Measurements from ENCODE around the gene SMAD3. TPM values are rescaled to one million over a fixed set of nuclear protein-coding genes. Genes with fewer than 3 reads are reported as not detected.

SMAD3 gene
- total RNA-seq, 1 donor from 2014 or later = 53.5 TPM

- H3K4me3 ChIP-seq = no peak overlapping the region
- no peak for DNase-seq (ENCODE audit: extremely low spot score in 2 of 2)
- peak overlapping the region; percentile 37 for H3K27ac ChIP-seq
- peaks cover 80% of the 10 kb centered on the region for H3K4me1 ChIP-seq
- H3K27me3 ChIP-seq = no peaks in the 10 kb centered on the region
- intact Hi-C loops (cut with DNase I) = no loop called here
- H3K36me3 ChIP-seq = no peaks in the 10 kb centered on the region
- no peaks in the 10 kb centered on the region for H3K9me3 ChIP-seq
- no peak for TF ChIP-seq POLR2AphosphoS5 (IDR thresholded peaks at IDR 0.05; ENCODE audit: insufficient read depth in 1 of 2, low read depth in 1 of 2)
- TF ChIP-seq POLR2A (IDR thresholded peaks at IDR 0.05) = no peak
Measured at GRCh38 chr15:67091980-67092677, 26.7 kb downstream of the SMAD3 start.

DNA sequence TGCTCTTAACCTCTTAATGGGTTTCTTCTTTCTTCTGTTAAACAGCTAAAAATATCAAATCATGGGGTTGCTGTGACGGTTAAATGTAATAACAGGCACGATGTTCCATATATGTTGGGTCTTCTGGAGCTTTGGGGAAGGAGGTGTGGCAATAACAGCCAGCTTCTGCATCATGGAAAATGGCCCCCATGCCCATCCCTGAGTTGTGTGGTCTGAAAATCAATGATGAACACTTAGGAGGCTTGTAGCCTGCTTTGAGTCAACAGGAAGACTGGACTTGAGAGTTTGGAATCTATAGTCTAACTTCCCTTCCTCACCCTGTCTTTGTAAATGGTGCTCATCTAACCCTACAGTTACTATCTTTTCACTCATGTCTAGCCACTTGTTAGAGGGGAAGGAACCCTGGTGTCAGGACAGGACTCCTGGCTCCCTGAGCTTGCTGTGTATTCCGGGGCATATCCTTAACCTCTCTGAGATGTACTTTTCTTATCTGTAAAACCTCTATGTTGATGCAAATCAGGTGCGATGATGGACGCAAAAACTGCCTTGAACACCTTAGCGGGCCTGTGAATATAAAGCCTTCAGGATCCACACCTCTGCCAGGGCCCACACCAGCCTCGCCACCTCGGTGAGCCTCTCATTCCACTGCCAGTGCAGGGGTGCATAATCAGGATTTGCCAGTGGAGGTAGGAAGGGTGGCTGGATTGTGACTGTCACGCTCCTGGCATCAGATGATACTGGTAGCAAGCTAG is 27.5 kb downstream of the SMAD3 start:
- no peak for DNase-seq (ENCODE audit: extremely low spot score in 2 of 2)
- H3K36me3 ChIP-seq = no peaks in the 10 kb centered on the region
- H3K9me3 ChIP-seq = no peaks in the 10 kb centered on the region
- no peak overlapping the region for H3K4me3 ChIP-seq
- intact Hi-C loops (cut with DNase I) = no loop called here
- H3K27ac ChIP-seq = no peak overlapping the region
- TF ChIP-seq POLR2AphosphoS5 (IDR thresholded peaks at IDR 0.05; ENCODE audit: insufficient read depth in 1 of 2, low read depth in 1 of 2) (no peak), CTCF (IDR thresholded peaks at IDR 0.05) (no peak), POLR2A (IDR thresholded peaks at IDR 0.05) (no peak)
- H3K4me1 ChIP-seq = peaks cover 80% of the 10 kb centered on the region
- no peaks in the 10 kb centered on the region for H3K27me3 ChIP-seq

GRCh38 chr15:67093504-67093862 is 28.1 kb downstream of the SMAD3 start:
- no peak overlapping the region for H3K27ac ChIP-seq
- H3K27me3 ChIP-seq = no peaks in the 10 kb centered on the region
- H3K4me1 ChIP-seq = peaks cover 80% of the 10 kb centered on the region

GRCh38 chr15:67094001-67094826 is 28.8 kb downstream of the SMAD3 start:
- Histone ChIP-seq H3K36me3 (no peaks in the 10 kb centered on the region), H3K27ac (no peak overlapping the region), H3K27me3 (no peaks in the 10 kb centered on the region), H3K4me3 (no peak overlapping the region), H3K4me1 (peaks cover 80% of the 10 kb centered on the region), H3K9me3 (no peaks in the 10 kb centered on the region)
- no peak for DNase-seq (ENCODE audit: extremely low spot score in 2 of 2)
- TF ChIP-seq CTCF (IDR thresholded peaks at IDR 0.05) = no peak
- no peak for TF ChIP-seq POLR2A (IDR thresholded peaks at IDR 0.05)
- TF ChIP-seq POLR2AphosphoS5 (IDR thresholded peaks at IDR 0.05; ENCODE audit: insufficient read depth in 1 of 2, low read depth in 1 of 2) = no peak
- intact Hi-C loops (cut with DNase I) = no loop called here

More at GRCh38 chr15:67093504-67093862, 28.1 kb downstream of the SMAD3 start:
- DNase-seq (ENCODE audit: extremely low spot score in 2 of 2) = no peak
- intact Hi-C loops (cut with DNase I) = no loop called here
- no peaks in the 10 kb centered on the region for H3K36me3 ChIP-seq
- TF ChIP-seq POLR2A (IDR thresholded peaks at IDR 0.05) (no peak), CTCF (IDR thresholded peaks at IDR 0.05) (no peak), POLR2AphosphoS5 (IDR thresholded peaks at IDR 0.05; ENCODE audit: insufficient read depth in 1 of 2, low read depth in 1 of 2) (no peak)
- H3K4me3 ChIP-seq = no peak overlapping the region
- no peaks in the 10 kb centered on the region for H3K9me3 ChIP-seq

DNA sequence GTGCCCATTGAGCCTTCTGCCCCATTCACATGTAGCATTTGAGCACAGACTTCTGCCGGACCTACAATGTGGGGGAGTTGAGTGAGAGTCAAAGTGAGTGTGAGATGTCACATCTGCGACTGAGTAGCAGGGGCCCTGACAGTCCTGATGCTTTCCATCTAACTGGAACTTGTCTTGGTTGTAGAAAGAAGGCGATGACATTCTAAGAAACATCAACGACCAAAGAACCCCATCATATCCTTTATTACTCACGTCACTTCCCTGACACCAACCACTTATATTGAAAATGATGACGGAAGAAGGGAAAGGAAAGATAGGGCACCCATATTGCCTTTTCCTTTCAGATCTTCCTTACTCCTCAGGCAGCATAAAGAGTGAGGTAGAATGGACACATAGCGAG is 30.5 kb downstream of the SMAD3 start:
- intact Hi-C loops (cut with DNase I) = no loop called here
- Histone ChIP-seq H3K27ac (no peak overlapping the region), H3K4me3 (no peak overlapping the region), H3K36me3 (no peaks in the 10 kb centered on the region), H3K4me1 (peaks cover 77% of the 10 kb centered on the region), H3K27me3 (no peaks in the 10 kb centered on the region), H3K9me3 (no peaks in the 10 kb centered on the region)
- no peak for DNase-seq (ENCODE audit: extremely low spot score in 2 of 2)
- TF ChIP-seq POLR2A (IDR thresholded peaks at IDR 0.05) (no peak), CTCF (IDR thresholded peaks at IDR 0.05) (no peak)
